Vagina (tissue), 2 donors: ENCODE data around the gene CREG1. TPM values are rescaled to one million over a fixed set of nuclear protein-coding genes. Genes with fewer than 3 reads are reported as not detected.

Source experiments
- DNase-seq, 2 donors: peaks; one replicate each; pipeline ENCODE4 v3.0.0-alpha.2; 2017; ENCODE audit errors: extremely low spot score in 2 of 2
- H3K27ac ChIP-seq: fragments of 200-600 bp; sonication (generic); one replicate; pipeline ENCODE4 v1.5.1; 2019
- H3K27me3 ChIP-seq: fragments of 200-600 bp; sonication (generic); one replicate; pipeline ENCODE4 v1.5.1; 2019
- H3K36me3 ChIP-seq, 2 donors: fragments of 200-600 bp; sonication (generic); one replicate each; pipeline ENCODE4 v1.5.1; 2017 to 2019
- H3K4me1 ChIP-seq: fragments of 200-600 bp; sonication (generic); one replicate; pipeline ENCODE4 v1.5.1; 2019
- H3K4me3 ChIP-seq, 2 donors: fragments of 200-600 bp; sonication (generic); 1 replicate in 1 of 2; 2 replicates in 1 of 2; pipeline ENCODE4 v1.5.1; 2016 to 2019
- H3K9me3 ChIP-seq: fragments of 200-600 bp; sonication (generic); one replicate; pipeline ENCODE4 v1.5.1; 2019
- POLR2A ChIP-seq, 2 donors: fragments of 450-650 bp; IDR thresholded peaks; one replicate each; pipeline ENCODE4 v1.6.1; 2017; ENCODE audit warnings: antibody characterized with exemption in 2 of 2, mild to moderate bottlenecking in 2 of 2, moderate library complexity in 2 of 2
- POLR2AphosphoS5 ChIP-seq, 2 donors: sonication (generic); formaldehyde crosslinking; IDR thresholded peaks; one replicate each; pipeline ENCODE4 v1.9.0; 2017; ENCODE audit warnings: antibody characterized with exemption in 2 of 2, mild to moderate bottlenecking in 2 of 2, low read depth in 1 of 2; ENCODE audit not compliant: insufficient read depth in 1 of 2
- intact Hi-C: fragments of 100-400 bp; cut with DNase I; formaldehyde crosslinking; loops from one replicate; pipeline ENCODE4 v1.15.1; 2023
- total RNA-seq: library from RNA; depleted of rRNA; stranded (reverse); fragments of >200 nt; gene quantifications from one replicate; pipeline ENCODE4 v1.2.3, GENCODE V29; 2016
- TF ChIP-seq, protein P1 (sequence below), 3 experiments: fragments of 450-650 bp in 2 of 3; fragments of 200-600 bp in 1 of 3; sonication (generic) in 1 of 3; IDR thresholded peaks; one replicate each; pipeline ENCODE4 v1.5.1; 2017 to 2019; ENCODE audit warnings: antibody characterized with exemption in 3 of 3, mild to moderate bottlenecking in 2 of 3, moderate library complexity in 2 of 3

CREG1 gene
- total RNA-seq, 1 donor from 2014 or later, result 152 TPM

DNA sequence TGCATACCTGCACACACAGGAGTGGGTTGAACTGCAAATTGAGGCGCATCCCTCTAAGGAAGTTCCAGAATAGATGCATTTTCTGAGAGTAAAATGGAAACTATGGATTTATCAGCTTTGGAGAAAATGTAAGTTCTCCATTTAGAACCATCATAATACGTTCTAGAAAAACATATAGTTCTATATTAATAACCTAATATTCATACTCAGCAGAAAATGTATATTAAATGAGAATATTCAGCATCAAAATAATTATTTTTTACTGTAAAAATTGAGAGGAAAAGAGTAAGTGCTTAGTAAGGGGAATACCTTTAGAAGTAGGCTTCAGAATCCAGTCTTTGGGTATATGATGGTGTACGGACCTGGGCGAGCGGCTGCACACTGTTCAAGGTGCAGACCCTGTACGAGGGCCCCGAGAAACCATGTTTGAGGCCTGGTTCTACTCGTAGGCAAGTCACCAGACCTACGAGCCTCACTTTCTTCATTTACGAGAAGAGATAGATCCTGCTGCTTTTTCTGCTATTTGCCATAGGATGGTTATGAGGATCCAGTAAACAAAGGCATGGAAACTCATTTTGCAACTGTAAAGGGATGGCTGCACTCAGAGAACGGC lies 42.1 kb downstream of the CREG1 start:
- Histone ChIP-seq H3K36me3 (no peaks in the 10 kb centered on the region), H3K27me3 (no peaks in the 10 kb centered on the region), H3K4me3 (no peak overlapping the region), H3K27ac (no peak overlapping the region), H3K9me3 (no peaks in the 10 kb centered on the region), H3K4me1 (no peaks in the 10 kb centered on the region)
- TF ChIP-seq, protein P1, sequence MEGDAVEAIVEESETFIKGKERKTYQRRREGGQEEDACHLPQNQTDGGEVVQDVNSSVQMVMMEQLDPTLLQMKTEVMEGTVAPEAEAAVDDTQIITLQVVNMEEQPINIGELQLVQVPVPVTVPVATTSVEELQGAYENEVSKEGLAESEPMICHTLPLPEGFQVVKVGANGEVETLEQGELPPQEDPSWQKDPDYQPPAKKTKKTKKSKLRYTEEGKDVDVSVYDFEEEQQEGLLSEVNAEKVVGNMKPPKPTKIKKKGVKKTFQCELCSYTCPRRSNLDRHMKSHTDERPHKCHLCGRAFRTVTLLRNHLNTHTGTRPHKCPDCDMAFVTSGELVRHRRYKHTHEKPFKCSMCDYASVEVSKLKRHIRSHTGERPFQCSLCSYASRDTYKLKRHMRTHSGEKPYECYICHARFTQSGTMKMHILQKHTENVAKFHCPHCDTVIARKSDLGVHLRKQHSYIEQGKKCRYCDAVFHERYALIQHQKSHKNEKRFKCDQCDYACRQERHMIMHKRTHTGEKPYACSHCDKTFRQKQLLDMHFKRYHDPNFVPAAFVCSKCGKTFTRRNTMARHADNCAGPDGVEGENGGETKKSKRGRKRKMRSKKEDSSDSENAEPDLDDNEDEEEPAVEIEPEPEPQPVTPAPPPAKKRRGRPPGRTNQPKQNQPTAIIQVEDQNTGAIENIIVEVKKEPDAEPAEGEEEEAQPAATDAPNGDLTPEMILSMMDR (IDR thresholded peaks at IDR 0.05), result no peak
- intact Hi-C loops, result no loop called here
- no peak for DNase-seq

DNA sequence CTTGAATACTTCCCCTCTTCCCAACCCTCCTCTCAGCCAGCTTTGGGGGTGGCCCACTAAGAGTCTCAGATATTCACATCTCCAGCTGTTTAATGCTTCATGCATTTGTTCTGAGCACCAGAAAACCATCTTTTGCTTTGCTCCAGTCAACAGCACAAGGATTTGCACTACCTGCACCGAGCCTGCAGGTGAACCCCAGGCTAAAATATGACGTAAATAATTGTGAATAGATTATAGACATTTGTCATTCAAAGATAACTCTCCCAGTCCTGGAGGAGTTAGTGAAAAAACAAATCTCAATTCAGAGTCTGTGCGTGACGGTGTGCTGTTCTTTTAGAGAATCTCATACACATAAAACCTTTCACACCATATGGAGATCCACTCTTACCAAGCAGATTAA lies 42.7 kb downstream of the CREG1 start:
- no peaks in the 10 kb centered on the region for H3K4me1 ChIP-seq
- no peaks in the 10 kb centered on the region for H3K27me3 ChIP-seq
- no peak for DNase-seq
- no peak overlapping the region for H3K27ac ChIP-seq
- H3K9me3 ChIP-seq, result no peaks in the 10 kb centered on the region
- no peak overlapping the region for H3K4me3 ChIP-seq
- no peak for TF ChIP-seq POLR2AphosphoS5 (IDR thresholded peaks at IDR 0.05; ENCODE audit: insufficient read depth in 1 of 2, low read depth in 1 of 2)
- TF ChIP-seq POLR2A (IDR thresholded peaks at IDR 0.05), result no peak
- TF ChIP-seq, protein P1 (IDR thresholded peaks at IDR 0.05), result no peak
- intact Hi-C loops, result no loop called here
- no peaks in the 10 kb centered on the region for H3K36me3 ChIP-seq

DNA sequence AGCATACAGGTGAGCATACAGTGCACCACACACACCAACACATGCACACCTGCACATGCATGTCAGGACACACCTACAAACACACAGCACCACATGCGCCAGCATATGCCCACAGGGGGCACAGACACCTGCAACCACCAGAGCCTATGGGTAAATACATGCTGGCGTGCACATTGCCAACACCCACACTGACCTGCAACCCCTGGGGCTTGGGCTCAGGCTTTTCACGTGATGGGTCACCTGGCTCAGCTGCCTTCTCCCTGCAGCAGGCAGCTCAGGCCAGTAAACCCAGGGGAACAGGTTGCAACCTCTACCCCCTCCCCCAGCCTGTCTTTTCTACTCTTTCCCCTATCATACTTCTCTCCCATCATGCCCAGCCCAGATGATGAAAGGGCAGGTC lies 43.3 kb downstream of the CREG1 start:
- no peaks in the 10 kb centered on the region for H3K4me1 ChIP-seq
- H3K27ac ChIP-seq, result no peak overlapping the region
- no peaks in the 10 kb centered on the region for H3K36me3 ChIP-seq
- H3K27me3 ChIP-seq, result no peaks in the 10 kb centered on the region
- H3K4me3 ChIP-seq, result no peak overlapping the region
- no peaks in the 10 kb centered on the region for H3K9me3 ChIP-seq
- intact Hi-C loops, result no loop called here
- TF ChIP-seq POLR2A (IDR thresholded peaks at IDR 0.05) (no peak), POLR2AphosphoS5 (IDR thresholded peaks at IDR 0.05; ENCODE audit: insufficient read depth in 1 of 2, low read depth in 1 of 2) (no peak)
- TF ChIP-seq, protein P1 (IDR thresholded peaks at IDR 0.05), result no peak
- no peak for DNase-seq

DNA sequence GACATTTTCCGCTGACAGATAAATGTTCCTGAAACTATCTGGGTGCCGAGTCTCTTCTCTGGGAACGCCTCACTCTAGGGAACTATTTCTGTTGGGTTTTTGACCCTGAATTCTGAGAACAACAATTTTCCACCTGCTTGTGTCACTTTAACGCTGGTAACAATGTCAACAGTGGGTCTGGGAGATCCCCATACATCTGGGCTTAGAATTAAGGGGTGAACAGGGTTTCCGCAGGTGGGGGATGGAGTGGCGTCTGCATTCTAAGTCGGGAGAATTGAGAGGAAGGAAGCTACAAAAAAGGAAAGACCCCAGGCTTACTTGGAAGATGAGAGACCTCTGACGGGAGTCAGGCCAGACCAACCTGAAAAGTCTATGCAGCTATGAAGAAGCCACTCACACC lies 44.0 kb downstream of the CREG1 start:
- Histone ChIP-seq H3K9me3 (no peaks in the 10 kb centered on the region), H3K4me3 (no peak overlapping the region), H3K27me3 (no peaks in the 10 kb centered on the region), H3K4me1 (no peaks in the 10 kb centered on the region), H3K36me3 (no peaks in the 10 kb centered on the region), H3K27ac (no peak overlapping the region)
- TF ChIP-seq POLR2AphosphoS5 (IDR thresholded peaks at IDR 0.05; ENCODE audit: insufficient read depth in 1 of 2, low read depth in 1 of 2) (no peak), POLR2A (IDR thresholded peaks at IDR 0.05) (no peak)
- TF ChIP-seq, protein P1 (IDR thresholded peaks at IDR 0.05), result no peak
- no peak for DNase-seq
- intact Hi-C loops, result no loop called here

DNA sequence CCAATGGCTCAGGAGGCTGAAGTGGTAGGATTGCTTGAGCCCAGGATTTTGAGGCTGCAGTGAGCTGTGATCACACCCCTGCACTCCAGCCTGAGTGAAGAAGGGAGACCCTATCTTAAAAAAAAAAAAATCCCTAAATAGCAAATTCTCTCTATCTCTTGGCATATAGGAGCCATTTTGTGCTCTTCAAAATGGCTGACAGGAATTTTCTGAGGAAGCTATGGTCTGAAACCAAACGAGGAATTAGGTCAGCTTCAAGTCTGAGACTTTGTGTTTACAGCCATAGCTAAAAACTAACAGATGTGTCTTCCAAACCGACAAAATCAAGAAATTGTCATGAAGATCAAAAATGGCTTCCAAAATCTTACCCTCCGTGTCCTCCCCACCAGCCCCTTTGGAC lies 45.8 kb downstream of the CREG1 start:
- no peak for DNase-seq
- Histone ChIP-seq H3K27ac (no peak overlapping the region), H3K4me3 (no peak overlapping the region), H3K4me1 (no peaks in the 10 kb centered on the region), H3K36me3 (no peaks in the 10 kb centered on the region), H3K27me3 (no peaks in the 10 kb centered on the region), H3K9me3 (no peaks in the 10 kb centered on the region)
- intact Hi-C loops, result no loop called here
- no peak for TF ChIP-seq POLR2A (IDR thresholded peaks at IDR 0.05)
- TF ChIP-seq, protein P1 (IDR thresholded peaks at IDR 0.05), result no peak
- no peak for TF ChIP-seq POLR2AphosphoS5 (IDR thresholded peaks at IDR 0.05; ENCODE audit: insufficient read depth in 1 of 2, low read depth in 1 of 2)
